Vagina (tissue), 2 donors: ENCODE data around the gene USH2A. TPM values are rescaled to one million over a fixed set of nuclear protein-coding genes. Genes with fewer than 3 reads are reported as not detected.

Experiments used
- DNase-seq, 2 donors: peaks; one replicate each; pipeline ENCODE4 v3.0.0-alpha.2; 2017; ENCODE audit errors: extremely low spot score in 2 of 2
- H3K27ac ChIP-seq: fragments of 200-600 bp; sonication (generic); one replicate; pipeline ENCODE4 v1.5.1; 2019
- H3K27me3 ChIP-seq: fragments of 200-600 bp; sonication (generic); one replicate; pipeline ENCODE4 v1.5.1; 2019
- H3K36me3 ChIP-seq, 2 donors: fragments of 200-600 bp; sonication (generic); one replicate each; pipeline ENCODE4 v1.5.1; 2017 to 2019
- H3K4me1 ChIP-seq: fragments of 200-600 bp; sonication (generic); one replicate; pipeline ENCODE4 v1.5.1; 2019
- H3K4me3 ChIP-seq, 2 donors: fragments of 200-600 bp; sonication (generic); 1 replicate in 1 of 2; 2 replicates in 1 of 2; pipeline ENCODE4 v1.5.1; 2016 to 2019
- H3K9me3 ChIP-seq: fragments of 200-600 bp; sonication (generic); one replicate; pipeline ENCODE4 v1.5.1; 2019
- POLR2A ChIP-seq, 2 donors: fragments of 450-650 bp; IDR thresholded peaks; one replicate each; pipeline ENCODE4 v1.6.1; 2017; ENCODE audit warnings: antibody characterized with exemption in 2 of 2, mild to moderate bottlenecking in 2 of 2, moderate library complexity in 2 of 2
- POLR2AphosphoS5 ChIP-seq, 2 donors: sonication (generic); formaldehyde crosslinking; IDR thresholded peaks; one replicate each; pipeline ENCODE4 v1.9.0; 2017; ENCODE audit warnings: antibody characterized with exemption in 2 of 2, mild to moderate bottlenecking in 2 of 2, low read depth in 1 of 2; ENCODE audit not compliant: insufficient read depth in 1 of 2
- intact Hi-C: fragments of 100-400 bp; cut with DNase I; formaldehyde crosslinking; loops from one replicate; pipeline ENCODE4 v1.15.1; 2023
- total RNA-seq: library from RNA; depleted of rRNA; stranded (reverse); fragments of >200 nt; gene quantifications from one replicate; pipeline ENCODE4 v1.2.3, GENCODE V29; 2016
- TF ChIP-seq, protein P1 (sequence below), 3 experiments: fragments of 450-650 bp in 2 of 3; fragments of 200-600 bp in 1 of 3; sonication (generic) in 1 of 3; IDR thresholded peaks; one replicate each; pipeline ENCODE4 v1.5.1; 2017 to 2019; ENCODE audit warnings: antibody characterized with exemption in 3 of 3, mild to moderate bottlenecking in 2 of 3, moderate library complexity in 2 of 3

The USH2A gene
- total RNA-seq, 1 donor from 2014 or later = under 0.01 TPM

- Histone ChIP-seq H3K4me1 (no peaks in the 10 kb centered on the region), H3K4me3 (no peak overlapping the region), H3K27me3 (no peaks in the 10 kb centered on the region), H3K9me3 (no peaks in the 10 kb centered on the region), H3K36me3 (no peaks in the 10 kb centered on the region), H3K27ac (no peak overlapping the region)
- TF ChIP-seq, protein P1, sequence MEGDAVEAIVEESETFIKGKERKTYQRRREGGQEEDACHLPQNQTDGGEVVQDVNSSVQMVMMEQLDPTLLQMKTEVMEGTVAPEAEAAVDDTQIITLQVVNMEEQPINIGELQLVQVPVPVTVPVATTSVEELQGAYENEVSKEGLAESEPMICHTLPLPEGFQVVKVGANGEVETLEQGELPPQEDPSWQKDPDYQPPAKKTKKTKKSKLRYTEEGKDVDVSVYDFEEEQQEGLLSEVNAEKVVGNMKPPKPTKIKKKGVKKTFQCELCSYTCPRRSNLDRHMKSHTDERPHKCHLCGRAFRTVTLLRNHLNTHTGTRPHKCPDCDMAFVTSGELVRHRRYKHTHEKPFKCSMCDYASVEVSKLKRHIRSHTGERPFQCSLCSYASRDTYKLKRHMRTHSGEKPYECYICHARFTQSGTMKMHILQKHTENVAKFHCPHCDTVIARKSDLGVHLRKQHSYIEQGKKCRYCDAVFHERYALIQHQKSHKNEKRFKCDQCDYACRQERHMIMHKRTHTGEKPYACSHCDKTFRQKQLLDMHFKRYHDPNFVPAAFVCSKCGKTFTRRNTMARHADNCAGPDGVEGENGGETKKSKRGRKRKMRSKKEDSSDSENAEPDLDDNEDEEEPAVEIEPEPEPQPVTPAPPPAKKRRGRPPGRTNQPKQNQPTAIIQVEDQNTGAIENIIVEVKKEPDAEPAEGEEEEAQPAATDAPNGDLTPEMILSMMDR (IDR thresholded peaks at IDR 0.05) = no peak
- TF ChIP-seq POLR2AphosphoS5 (IDR thresholded peaks at IDR 0.05; ENCODE audit: insufficient read depth in 1 of 2, low read depth in 1 of 2) = no peak
- no peak for TF ChIP-seq POLR2A (IDR thresholded peaks at IDR 0.05)
- intact Hi-C loops = no loop called here
- no peak for DNase-seq
Observed at GRCh38 chr1:216258386-216258785, 164.9 kb downstream of the USH2A start.

DNA sequence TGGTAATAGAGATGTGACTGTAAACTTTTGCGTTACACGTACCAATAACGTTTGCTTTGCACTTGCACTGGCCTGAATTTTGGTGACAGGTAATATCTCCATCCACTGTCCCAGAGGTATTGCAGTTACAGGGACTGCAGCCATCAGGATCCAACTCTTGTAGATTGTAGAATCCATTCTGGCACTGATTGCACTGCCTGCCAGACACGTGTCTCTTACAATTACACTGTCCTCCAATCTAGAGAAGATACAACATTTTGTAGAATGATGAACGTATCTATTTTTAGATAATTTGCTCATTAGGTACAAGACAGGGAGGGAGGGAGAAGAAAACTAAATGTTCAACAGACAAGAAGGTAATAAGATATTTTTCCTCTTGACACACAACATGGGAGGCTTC is 172.4 kb downstream of the USH2A start:
- H3K36me3 ChIP-seq = no peaks in the 10 kb centered on the region
- H3K27me3 ChIP-seq = no peaks in the 10 kb centered on the region
- DNase-seq = no peak
- H3K4me1 ChIP-seq = no peaks in the 10 kb centered on the region
- H3K4me3 ChIP-seq = no peak overlapping the region
- no peaks in the 10 kb centered on the region for H3K9me3 ChIP-seq
- intact Hi-C loops = no loop called here
- TF ChIP-seq POLR2A (IDR thresholded peaks at IDR 0.05) (no peak), POLR2AphosphoS5 (IDR thresholded peaks at IDR 0.05; ENCODE audit: insufficient read depth in 1 of 2, low read depth in 1 of 2) (no peak)
- TF ChIP-seq, protein P1 (IDR thresholded peaks at IDR 0.05) = no peak
- H3K27ac ChIP-seq = no peak overlapping the region

DNA sequence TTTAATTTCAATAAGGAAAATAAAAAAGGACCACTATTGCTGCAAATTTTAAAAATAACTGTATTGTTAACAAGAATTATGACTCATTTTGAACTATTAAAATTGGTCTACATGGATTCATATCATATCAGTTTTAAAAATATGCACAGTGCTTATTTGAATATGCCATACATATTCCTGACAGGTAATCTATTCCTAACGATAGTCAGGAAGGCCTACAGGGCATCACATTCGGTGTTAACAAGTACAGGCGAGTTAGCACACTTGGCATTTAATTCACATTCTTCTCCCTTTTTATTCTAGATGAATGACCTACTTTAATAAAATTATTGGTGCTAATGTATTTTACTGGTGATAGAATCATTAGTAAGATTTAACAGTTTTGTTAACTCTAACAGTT is 174.6 kb downstream of the USH2A start:
- Histone ChIP-seq H3K4me3 (no peak overlapping the region), H3K4me1 (no peaks in the 10 kb centered on the region), H3K27me3 (no peaks in the 10 kb centered on the region), H3K27ac (no peak overlapping the region), H3K9me3 (no peaks in the 10 kb centered on the region), H3K36me3 (no peaks in the 10 kb centered on the region)
- DNase-seq = no peak
- intact Hi-C loops = no loop called here
- TF ChIP-seq, protein P1 (IDR thresholded peaks at IDR 0.05) = no peak
- TF ChIP-seq POLR2A (IDR thresholded peaks at IDR 0.05) (no peak), POLR2AphosphoS5 (IDR thresholded peaks at IDR 0.05; ENCODE audit: insufficient read depth in 1 of 2, low read depth in 1 of 2) (no peak)

DNA sequence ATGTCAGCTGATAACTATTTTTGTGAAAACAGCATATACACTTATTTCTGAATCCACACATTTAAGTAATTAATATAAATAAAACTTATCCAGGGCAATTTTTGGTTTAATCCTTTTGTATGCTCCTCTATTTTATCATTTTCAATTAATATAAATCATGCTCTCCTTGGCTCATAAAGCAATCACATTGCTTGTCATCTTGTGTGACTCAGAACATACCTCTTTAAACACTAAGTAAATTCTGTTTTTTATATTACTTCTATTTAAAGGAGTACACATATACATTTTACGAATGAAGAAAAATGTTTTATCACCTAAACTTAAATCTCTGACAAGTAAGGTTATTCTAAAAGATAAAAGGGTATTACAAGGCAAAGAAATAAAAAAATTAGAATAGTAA is 175.3 kb downstream of the USH2A start:
- no peaks in the 10 kb centered on the region for H3K4me1 ChIP-seq
- DNase-seq = no peak
- no peaks in the 10 kb centered on the region for H3K36me3 ChIP-seq
- intact Hi-C loops = no loop called here
- no peak overlapping the region for H3K4me3 ChIP-seq
- H3K9me3 ChIP-seq = no peaks in the 10 kb centered on the region
- H3K27ac ChIP-seq = no peak overlapping the region
- H3K27me3 ChIP-seq = no peaks in the 10 kb centered on the region
- TF ChIP-seq POLR2AphosphoS5 (IDR thresholded peaks at IDR 0.05; ENCODE audit: insufficient read depth in 1 of 2, low read depth in 1 of 2) (no peak), POLR2A (IDR thresholded peaks at IDR 0.05) (no peak)
- TF ChIP-seq, protein P1 (IDR thresholded peaks at IDR 0.05) = no peak

DNA sequence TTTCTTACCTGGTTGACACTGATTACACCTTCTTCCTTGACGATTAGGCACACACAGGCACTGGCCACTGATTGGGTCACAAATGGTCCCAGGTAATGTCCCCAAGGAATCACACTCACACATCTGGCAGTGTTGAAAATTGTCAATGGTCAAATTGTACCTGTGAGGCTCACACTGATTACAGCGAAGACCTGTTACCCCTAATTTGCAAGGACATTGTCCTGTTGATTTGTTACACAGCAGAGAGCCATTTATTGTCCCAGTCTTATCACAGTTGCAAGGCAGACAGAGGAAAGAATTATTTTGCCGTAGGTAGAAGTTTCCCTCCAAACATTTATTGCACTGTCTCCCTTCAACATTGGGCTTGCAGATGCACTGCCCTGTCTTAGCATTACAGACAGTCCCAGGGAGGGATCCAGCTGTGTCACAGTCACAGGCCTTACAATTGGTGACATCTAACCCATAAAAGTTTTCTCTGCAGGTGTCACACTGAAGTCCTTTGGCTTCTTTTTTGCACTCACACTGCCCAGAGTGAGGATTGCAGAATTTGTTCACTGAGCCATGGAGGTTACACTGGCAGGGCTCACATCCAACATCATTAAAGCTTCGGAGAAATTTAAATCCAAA is 176.6 kb downstream of the USH2A start:
- Histone ChIP-seq H3K36me3 (no peaks in the 10 kb centered on the region), H3K9me3 (no peaks in the 10 kb centered on the region), H3K4me1 (no peaks in the 10 kb centered on the region), H3K27ac (no peak overlapping the region), H3K27me3 (no peaks in the 10 kb centered on the region), H3K4me3 (no peak overlapping the region)
- no peak for DNase-seq
- no peak for TF ChIP-seq POLR2AphosphoS5 (IDR thresholded peaks at IDR 0.05; ENCODE audit: insufficient read depth in 1 of 2, low read depth in 1 of 2)
- no peak for TF ChIP-seq POLR2A (IDR thresholded peaks at IDR 0.05)
- TF ChIP-seq, protein P1 (IDR thresholded peaks at IDR 0.05) = no peak
- intact Hi-C loops = no loop called here
